HEK293 (cell line): ENCODE measurements around the gene SPATS1.

Experiments
- BCL6B ChIP-seq: fragments of 450-650 bp; formaldehyde crosslinking; IDR thresholded peaks from 2 replicates; pipeline ENCODE4 v1.5.1; 2017; ENCODE audit warnings: missing biosample characterization, missing genetic modification characterization
- FEZF1 ChIP-seq: fragments of 450-650 bp; formaldehyde crosslinking; IDR thresholded peaks from 2 replicates; pipeline ENCODE4 v1.5.1; 2016; ENCODE audit warnings: missing biosample characterization, missing genetic modification characterization
- GLIS1 ChIP-seq: fragments of 450-650 bp; formaldehyde crosslinking; IDR thresholded peaks from 2 replicates; pipeline ENCODE4 v1.5.1; 2016; ENCODE audit warnings: missing biosample characterization, missing genetic modification characterization
- KLF8 ChIP-seq: fragments of 450-650 bp; formaldehyde crosslinking; IDR thresholded peaks from 2 replicates; pipeline ENCODE4 v1.5.1; 2016; ENCODE audit warnings: missing biosample characterization, missing genetic modification characterization
- MEIS1 ChIP-seq: sonication (generic); formaldehyde crosslinking; IDR thresholded peaks from 2 replicates; pipeline ENCODE4 v1.8.1; 2022; ENCODE audit warnings: missing genetic modification reagents, mild to moderate bottlenecking, borderline replicate concordance
- OVOL3 ChIP-seq: fragments of 450-650 bp; formaldehyde crosslinking; IDR thresholded peaks from 2 replicates; pipeline ENCODE4 v1.5.1; 2016; ENCODE audit warnings: missing biosample characterization, missing genetic modification characterization
- PATZ1 ChIP-seq: fragments of 450-650 bp; formaldehyde crosslinking; IDR thresholded peaks from 2 replicates; pipeline ENCODE4 v1.5.1; 2016; ENCODE audit warnings: missing biosample characterization, missing genetic modification characterization
- SALL2 ChIP-seq: fragments of 450-650 bp; formaldehyde crosslinking; IDR thresholded peaks from 2 replicates; pipeline ENCODE4 v1.5.0; 2017; ENCODE audit warnings: missing biosample characterization, mild to moderate bottlenecking, missing genetic modification characterization, borderline replicate concordance
- SCRT2 ChIP-seq: fragments of 450-650 bp; formaldehyde crosslinking; IDR thresholded peaks from 2 replicates; pipeline ENCODE4 v1.5.1; 2016; ENCODE audit warnings: missing biosample characterization, missing genetic modification characterization
- ZBTB20 ChIP-seq: fragments of 450-650 bp; formaldehyde crosslinking; IDR thresholded peaks from 2 replicates; pipeline ENCODE4 v1.5.1; 2016; ENCODE audit warnings: missing biosample characterization, missing genetic modification characterization
- ZBTB44 ChIP-seq: fragments of 450-650 bp; IDR thresholded peaks from 2 replicates; pipeline ENCODE4 v1.5.1; 2018; ENCODE audit warnings: missing biosample characterization, mild to moderate bottlenecking, missing genetic modification characterization
- ZBTB48 ChIP-seq: fragments of 450-650 bp; formaldehyde crosslinking; IDR thresholded peaks from 2 replicates; pipeline ENCODE4 v1.5.1; 2016; ENCODE audit warnings: missing biosample characterization, missing genetic modification characterization
- ZFP41 ChIP-seq: fragments of 450-650 bp; formaldehyde crosslinking; IDR thresholded peaks from 2 replicates; pipeline ENCODE4 v1.5.1; 2016; ENCODE audit warnings: missing biosample characterization, missing genetic modification characterization, borderline replicate concordance
- ZFP69B ChIP-seq: fragments of 450-650 bp; formaldehyde crosslinking; IDR thresholded peaks from 2 replicates; pipeline ENCODE4 v1.5.1; 2016; ENCODE audit warnings: missing biosample characterization, missing genetic modification characterization
- ZNF146 ChIP-seq: fragments of 450-650 bp; formaldehyde crosslinking; IDR thresholded peaks from 2 replicates; pipeline ENCODE4 v1.5.1; 2016; ENCODE audit warnings: missing biosample characterization, missing genetic modification characterization
- ZNF18 ChIP-seq: fragments of 450-650 bp; formaldehyde crosslinking; IDR thresholded peaks from 2 replicates; pipeline ENCODE4 v1.5.1; 2016; ENCODE audit warnings: missing biosample characterization, missing genetic modification characterization
- ZNF184 ChIP-seq: fragments of 450-650 bp; IDR thresholded peaks from 2 replicates; pipeline ENCODE4 v1.5.1; 2018; ENCODE audit warnings: missing biosample characterization, mild to moderate bottlenecking, missing genetic modification characterization
- ZNF2 ChIP-seq: fragments of 450-650 bp; formaldehyde crosslinking; IDR thresholded peaks from 2 replicates; pipeline ENCODE4 v1.5.1; 2016; ENCODE audit warnings: missing biosample characterization, missing genetic modification characterization
- ZNF202 ChIP-seq: fragments of 450-650 bp; formaldehyde crosslinking; IDR thresholded peaks from 2 replicates; pipeline ENCODE4 v1.5.1; 2016; ENCODE audit warnings: missing biosample characterization, missing genetic modification characterization, borderline replicate concordance
- ZNF24 ChIP-seq: fragments of 450-650 bp; formaldehyde crosslinking; IDR thresholded peaks from 2 replicates; pipeline ENCODE4 v1.5.1; 2016; ENCODE audit warnings: missing biosample characterization, missing genetic modification characterization
- ZNF530 ChIP-seq: fragments of 450-650 bp; formaldehyde crosslinking; IDR thresholded peaks from 2 replicates; pipeline ENCODE4 v1.5.1; 2016; ENCODE audit warnings: low read depth, missing biosample characterization, missing genetic modification characterization
- ZNF585B ChIP-seq: fragments of 450-650 bp; formaldehyde crosslinking; IDR thresholded peaks from 2 replicates; pipeline ENCODE4 v1.5.1; 2016; ENCODE audit warnings: missing biosample characterization, missing genetic modification characterization
- ZNF692 ChIP-seq: fragments of 450-650 bp; formaldehyde crosslinking; IDR thresholded peaks from 2 replicates; pipeline ENCODE4 v1.5.1; 2016; ENCODE audit warnings: missing biosample characterization, missing genetic modification characterization
- ZSCAN30 ChIP-seq: fragments of 450-650 bp; IDR thresholded peaks from 2 replicates; pipeline ENCODE4 v1.5.1; 2018; ENCODE audit warnings: missing biosample characterization, mild to moderate bottlenecking, missing genetic modification characterization, moderate library complexity
- ZXDB ChIP-seq: fragments of 450-650 bp; formaldehyde crosslinking; IDR thresholded peaks from 2 replicates; pipeline ENCODE4 v1.5.1; 2016; ENCODE audit warnings: missing biosample characterization, missing genetic modification characterization
- TF ChIP-seq, protein P1 (sequence below): fragments of 450-650 bp; formaldehyde crosslinking; IDR thresholded peaks from 2 replicates; pipeline ENCODE4 v1.5.1; 2016; ENCODE audit warnings: missing biosample characterization, missing genetic modification characterization
- TF ChIP-seq, protein P2 (sequence below): fragments of 450-650 bp; formaldehyde crosslinking; IDR thresholded peaks from 2 replicates; pipeline ENCODE4 v1.5.1; 2016; ENCODE audit warnings: missing biosample characterization, missing genetic modification characterization, low read depth

SPATS1 gene

DNA sequence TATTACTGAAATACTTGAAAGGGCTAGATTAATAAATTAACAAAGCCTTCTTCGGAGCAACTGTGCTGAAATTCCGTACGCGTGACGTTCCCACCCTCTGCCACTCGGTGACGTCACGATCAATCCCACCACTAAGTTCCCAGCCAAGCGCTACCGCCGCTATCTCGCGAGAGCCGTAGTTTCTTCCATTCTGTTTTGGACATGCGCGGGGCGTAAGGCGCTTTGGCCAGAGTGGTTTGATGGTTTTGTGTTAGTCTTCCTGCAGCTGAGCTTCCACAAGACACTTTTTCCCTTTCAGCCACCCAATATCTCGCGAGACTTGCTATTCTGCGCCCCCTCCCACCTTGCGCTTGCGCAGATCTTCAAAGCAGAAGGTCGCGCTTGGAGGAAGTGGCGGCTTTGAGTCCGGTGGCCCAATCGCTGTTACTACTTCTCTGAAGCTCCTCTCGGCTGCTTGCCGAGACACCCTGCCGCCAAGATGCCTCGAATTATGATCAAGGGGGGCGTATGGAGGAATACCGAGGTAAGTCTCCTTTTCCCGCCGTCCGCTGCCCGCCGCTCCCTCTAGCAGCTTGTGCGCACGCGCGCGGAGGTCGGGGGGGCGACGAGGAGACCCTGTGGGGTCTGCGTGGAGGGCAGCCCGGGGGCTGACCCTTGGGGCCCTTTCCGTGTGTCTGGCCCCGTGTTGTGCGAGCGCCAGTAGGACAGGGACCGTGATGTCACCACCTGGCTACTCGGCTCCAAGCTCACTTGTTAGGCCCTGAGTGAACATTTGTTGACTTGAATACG lies 45.1 kb downstream of the SPATS1 start, which contains the start of gene CDC5L (continued):
- TF ChIP-seq ZBTB44 (tag by site-specific recombination): no peak
- TF ChIP-seq ZNF530 (tag by site-specific recombination): no peak
- TF ChIP-seq ZNF24: no peak
- no peak for TF ChIP-seq OVOL3 (tag by site-specific recombination)
- TF ChIP-seq SALL2 (tag by site-specific recombination): no peak
- no peak; the same call in 1 of the 2 replicates for TF ChIP-seq ZBTB20 (tag by site-specific recombination)
- TF ChIP-seq ZNF585B (tag by site-specific recombination): no peak
- TF ChIP-seq ZNF184 (tag by site-specific recombination): no peak
- 0 out of 2 replicates have a peak, but pooled peaks have one; percentile 8 for TF ChIP-seq ZSCAN30 (tag by site-specific recombination)
- no peak for TF ChIP-seq ZFP41 (tag by site-specific recombination)
- TF ChIP-seq PATZ1 (tag by site-specific recombination): peak; percentile 83
- TF ChIP-seq ZNF2 (tag by site-specific recombination): peak; percentile 76; the same call in 1 of the 2 replicates
- TF ChIP-seq ZNF692 (tag by site-specific recombination): peak; percentile 37
- TF ChIP-seq BCL6B (tag by site-specific recombination): no peak
- no peak for TF ChIP-seq ZFP69B
- TF ChIP-seq, protein P1, sequence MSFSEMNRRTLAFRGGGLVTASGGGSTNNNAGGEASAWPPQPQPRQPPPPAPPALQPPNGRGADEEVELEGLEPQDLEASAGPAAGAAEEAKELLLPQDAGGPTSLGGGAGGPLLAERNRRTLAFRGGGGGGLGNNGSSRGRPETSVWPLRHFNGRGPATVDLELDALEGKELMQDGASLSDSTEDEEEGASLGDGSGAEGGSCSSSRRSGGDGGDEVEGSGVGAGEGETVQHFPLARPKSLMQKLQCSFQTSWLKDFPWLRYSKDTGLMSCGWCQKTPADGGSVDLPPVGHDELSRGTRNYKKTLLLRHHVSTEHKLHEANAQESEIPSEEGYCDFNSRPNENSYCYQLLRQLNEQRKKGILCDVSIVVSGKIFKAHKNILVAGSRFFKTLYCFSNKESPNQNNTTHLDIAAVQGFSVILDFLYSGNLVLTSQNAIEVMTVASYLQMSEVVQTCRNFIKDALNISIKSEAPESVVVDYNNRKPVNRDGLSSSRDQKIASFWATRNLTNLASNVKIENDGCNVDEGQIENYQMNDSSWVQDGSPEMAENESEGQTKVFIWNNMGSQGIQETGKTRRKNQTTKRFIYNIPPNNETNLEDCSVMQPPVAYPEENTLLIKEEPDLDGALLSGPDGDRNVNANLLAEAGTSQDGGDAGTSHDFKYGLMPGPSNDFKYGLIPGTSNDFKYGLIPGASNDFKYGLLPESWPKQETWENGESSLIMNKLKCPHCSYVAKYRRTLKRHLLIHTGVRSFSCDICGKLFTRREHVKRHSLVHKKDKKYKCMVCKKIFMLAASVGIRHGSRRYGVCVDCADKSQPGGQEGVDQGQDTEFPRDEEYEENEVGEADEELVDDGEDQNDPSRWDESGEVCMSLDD: peak; percentile 17; the same call in 1 of the 2 replicates
- no peak for TF ChIP-seq FEZF1 (tag by site-specific recombination)
- TF ChIP-seq ZNF18 (tag by site-specific recombination): 0 out of 2 replicates have a peak, but pooled peaks have one; percentile 39
- TF ChIP-seq, protein P2, sequence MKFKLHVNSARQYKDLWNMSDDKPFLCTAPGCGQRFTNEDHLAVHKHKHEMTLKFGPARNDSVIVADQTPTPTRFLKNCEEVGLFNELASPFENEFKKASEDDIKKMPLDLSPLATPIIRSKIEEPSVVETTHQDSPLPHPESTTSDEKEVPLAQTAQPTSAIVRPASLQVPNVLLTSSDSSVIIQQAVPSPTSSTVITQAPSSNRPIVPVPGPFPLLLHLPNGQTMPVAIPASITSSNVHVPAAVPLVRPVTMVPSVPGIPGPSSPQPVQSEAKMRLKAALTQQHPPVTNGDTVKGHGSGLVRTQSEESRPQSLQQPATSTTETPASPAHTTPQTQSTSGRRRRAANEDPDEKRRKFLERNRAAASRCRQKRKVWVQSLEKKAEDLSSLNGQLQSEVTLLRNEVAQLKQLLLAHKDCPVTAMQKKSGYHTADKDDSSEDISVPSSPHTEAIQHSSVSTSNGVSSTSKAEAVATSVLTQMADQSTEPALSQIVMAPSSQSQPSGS (tag by site-specific recombination): peak; percentile 99
- TF ChIP-seq ZXDB (tag by site-specific recombination): peak; percentile 100
- TF ChIP-seq GLIS1 (tag by site-specific recombination): peak; percentile 94
- no peak for TF ChIP-seq ZBTB48 (tag by site-specific recombination)
- TF ChIP-seq ZNF146 (tag by site-specific recombination): no peak
- TF ChIP-seq MEIS1 (CRISPR knock-in tag): no peak
- no peak for TF ChIP-seq ZNF202
- TF ChIP-seq KLF8 (tag by site-specific recombination): 0 out of 2 replicates have a peak, but pooled peaks have one; percentile 32
- TF ChIP-seq SCRT2 (tag by site-specific recombination): 0 out of 2 replicates have a peak, but pooled peaks have one; percentile 31
